Upper lobe of right lung (tissue), 1 donor: ENCODE measurements around the gene IL16. TPM values are rescaled to one million over a fixed set of nuclear protein-coding genes. Genes with fewer than 3 reads are reported as not detected.

ENCODE experiments used
- ATAC-seq: fragments of 200-7000 bp; cut with Tn5 transposase; one replicate; pipeline ENCODE4 v1.9.1; 2020; ENCODE audit warnings: mild to moderate bottlenecking, moderate library complexity
- DNase-seq: peaks from one replicate; pipeline ENCODE4 v3.0.0-alpha.2; 2020
- H3K27ac ChIP-seq: fragments of 200-600 bp; one replicate; pipeline ENCODE4 v1.8.0; 2022
- H3K27me3 ChIP-seq: fragments of 200-600 bp; one replicate; pipeline ENCODE4 v1.8.0; 2022; ENCODE audit warnings: mild to moderate bottlenecking
- H3K36me3 ChIP-seq: fragments of 200-600 bp; one replicate; pipeline ENCODE4 v1.8.0; 2022
- H3K4me1 ChIP-seq: fragments of 200-600 bp; one replicate; pipeline ENCODE4 v1.8.0; 2022
- H3K4me3 ChIP-seq: fragments of 200-600 bp; one replicate; pipeline ENCODE4 v1.8.0; 2022; ENCODE audit warnings: mild to moderate bottlenecking
- H3K9me3 ChIP-seq: fragments of 200-600 bp; one replicate; pipeline ENCODE4 v1.8.0; 2022
- CTCF ChIP-seq: fragments of 200-600 bp; IDR thresholded peaks from one replicate; pipeline ENCODE4 v1.8.0; 2022; ENCODE audit warnings: antibody characterized with exemption
- intact Hi-C: fragments of 100-400 bp; cut with DNase I; formaldehyde crosslinking; loops from one replicate; pipeline ENCODE4 v1.11.0; 2022
- long read RNA-seq: library from polyadenylated mRNA; unstranded; transcript quantifications from one replicate; pipeline ENCODE4 v2.0.0, GENCODE V29; 2021
- total RNA-seq: library from RNA; stranded (reverse); fragmentation: NEBNext Ultra II Directional; extraction: Animal tissue kit (Norgen Biotek cat#: 25700); gene quantifications from one replicate; pipeline ENCODE4 v1.2.1, GENCODE V29; 2021
- donor health status: DM: no; HTN: yes; CAD: no; lungs with severe emphysema.

The IL16 gene
- 39.3 TPM for total RNA-seq
- long read RNA-seq, transcript IL16-203 (7 exons, 2,397 nt): major isoform, 12 of 49 reads
- long read RNA-seq, partial matches to known transcripts: 16 of 49 reads
- long read RNA-seq, other reads (novel, unspliced or antisense): 18 of 49 reads

GRCh38 chr15:81196576-81197254, at the start of gene IL16:
Gene IL16 (plus strand): TSS chr15:81196879. CDS start chr15:81225400, 28,521 bp downstream.
- ATAC-seq (no peak), DNase-seq (no peak)
- intact Hi-C loops: no loop called here
- Histone ChIP-seq H3K27me3 (no peaks in the 10 kb centered on the region), H3K9me3 (no peaks in the 10 kb centered on the region), H3K4me1 (peaks cover 7% of the 10 kb centered on the region), H3K36me3 (no peaks in the 10 kb centered on the region), H3K4me3 (no peak within 1 kb of the TSS), H3K27ac (no peak within 1 kb of the TSS)
- no peak for TF ChIP-seq CTCF

- Histone ChIP-seq H3K4me3 (no peak overlapping the region), H3K27ac (no peak overlapping the region), H3K4me1 (peaks cover 5% of the 10 kb centered on the region), H3K36me3 (no peaks in the 10 kb centered on the region), H3K9me3 (no peaks in the 10 kb centered on the region), H3K27me3 (no peaks in the 10 kb centered on the region)
- intact Hi-C loops: loop anchor here (10.0 kb wide), 1 partner anchor 113 kb away; no protein-coding TSS in a partner anchor
- ATAC-seq (no peak), DNase-seq (no peak)
- TF ChIP-seq CTCF: no peak
These were observed 45.3 kb upstream of the IL16 start for GRCh38 chr15:81151389-81151788.

GRCh38 chr15:81152339-81152738, 44.3 kb upstream of the IL16 start:
- no peak overlapping the region for H3K4me3 ChIP-seq
- no peak overlapping the region for H3K27ac ChIP-seq
- no peak for DNase-seq
- no peak for TF ChIP-seq CTCF
- no peaks in the 10 kb centered on the region for H3K27me3 ChIP-seq
- H3K4me1 ChIP-seq: peaks cover 7% of the 10 kb centered on the region
- no peaks in the 10 kb centered on the region for H3K36me3 ChIP-seq
- intact Hi-C loops: loop anchor here (10.0 kb wide), 1 partner anchor 112 kb away; no protein-coding TSS in a partner anchor
- ATAC-seq: no peak
- H3K9me3 ChIP-seq: no peaks in the 10 kb centered on the region

GRCh38 chr15:81152799-81153198, 43.9 kb upstream of the IL16 start:
- intact Hi-C loops: loop anchor here (10.0 kb wide), 1 partner anchor 112 kb away; no protein-coding TSS in a partner anchor
- no peak for ATAC-seq
- no peak for TF ChIP-seq CTCF
- Histone ChIP-seq H3K36me3 (no peaks in the 10 kb centered on the region), H3K27me3 (no peaks in the 10 kb centered on the region), H3K4me3 (no peak overlapping the region), H3K9me3 (no peaks in the 10 kb centered on the region), H3K27ac (no peak overlapping the region), H3K4me1 (peaks cover 9% of the 10 kb centered on the region)
- DNase-seq: no peak

- no peaks in the 10 kb centered on the region for H3K27me3 ChIP-seq
These were observed 41.1 kb upstream of the IL16 start for GRCh38 chr15:81155375-81156218.

More at GRCh38 chr15:81155375-81156218, 41.1 kb upstream of the IL16 start:
- Histone ChIP-seq H3K4me1 (peaks cover 15% of the 10 kb centered on the region), H3K27ac (no peak overlapping the region), H3K4me3 (no peak overlapping the region), H3K9me3 (no peaks in the 10 kb centered on the region), H3K36me3 (no peaks in the 10 kb centered on the region)
- TF ChIP-seq CTCF: peak; percentile 67
- DNase-seq (no peak), ATAC-seq (peak; percentile 63)
- intact Hi-C loops: loop anchor here (10.0 kb wide), 1 partner anchor 109 kb away; no protein-coding TSS in a partner anchor
